Endodermal cell (in vitro differentiated cells): Measurements from ENCODE around the gene RBMS3. TPM values are rescaled to one million over a fixed set of nuclear protein-coding genes. Genes with fewer than 3 reads are reported as not detected.

Experiments used
- DNase-seq: peaks from one replicate; pipeline ENCODE4 v3.0.0-alpha.2; 2017
- H3K27ac ChIP-seq: 2 replicates; pipeline ENCODE4 v1.5.1; 2013; ENCODE audit warnings: mild to moderate bottlenecking, low read depth, low read length, moderate library complexity
- H3K27me3 ChIP-seq: 2 replicates; pipeline ENCODE4 v1.6.1; 2013; ENCODE audit warnings: mild to moderate bottlenecking, low read length, moderate library complexity; ENCODE audit not compliant: insufficient read depth, control insufficient read depth, poor library complexity, severe bottlenecking
- H3K36me3 ChIP-seq: 2 replicates; pipeline ENCODE4 v1.7.0; 2013; ENCODE audit warnings: mild to moderate bottlenecking, low read length, moderate library complexity; ENCODE audit not compliant: control insufficient read depth, insufficient read depth
- H3K4me1 ChIP-seq: one replicate; pipeline ENCODE4 v1.7.0; 2013; ENCODE audit warnings: low read length; ENCODE audit not compliant: control insufficient read depth, insufficient read depth
- H3K4me3 ChIP-seq: 2 replicates; pipeline ENCODE4 v1.5.1; 2013; ENCODE audit warnings: mild to moderate bottlenecking, low read length, moderate library complexity
- H3K9ac ChIP-seq: 2 replicates; pipeline ENCODE4 v1.6.1; 2013; ENCODE audit warnings: mild to moderate bottlenecking, low read length, moderate library complexity; ENCODE audit not compliant: poor library complexity, severe bottlenecking; ENCODE audit errors: extremely low read depth
- H3K9me3 ChIP-seq: 2 replicates; pipeline ENCODE4 v1.6.1; 2013; ENCODE audit warnings: mild to moderate bottlenecking, low read length, moderate library complexity; ENCODE audit not compliant: control insufficient read depth
- H3K27ac Mint-ChIP-seq: 2 replicates; pipeline ENCODE4 v1.8.0; 2020; ENCODE audit warnings: mixed read lengths
- H3K27me3 Mint-ChIP-seq: 2 replicates; pipeline ENCODE4 v1.8.0; 2021; ENCODE audit warnings: mild to moderate bottlenecking, mixed read lengths; ENCODE audit not compliant: insufficient read depth
- H3K36me3 Mint-ChIP-seq: 2 replicates; pipeline ENCODE4 v1.8.0; 2020; ENCODE audit warnings: low read depth, mixed read lengths
- H3K4me1 Mint-ChIP-seq: 2 replicates; pipeline ENCODE4 v1.8.0; 2020; ENCODE audit warnings: mixed read lengths
- H3K4me3 Mint-ChIP-seq: 2 replicates; pipeline ENCODE4 v1.8.0; 2020; ENCODE audit warnings: mild to moderate bottlenecking, moderate library complexity, mixed read lengths
- H3K9me3 Mint-ChIP-seq: 2 replicates; pipeline ENCODE4 v1.8.0; 2020; ENCODE audit warnings: mild to moderate bottlenecking, mixed read lengths
- CTCF ChIP-seq: fragments of 200-600 bp; sonication (generic); conservative IDR thresholded peaks from 2 replicates; pipeline ENCODE4 v1.5.0; 2021; ENCODE audit warnings: antibody characterized with exemption, mild to moderate bottlenecking
- WGBS, 2 experiments: methylation state at CpG; one replicate each; pipeline versions ENCODE4 v1.1.5 to v1.1.7; 2013; ENCODE audit warnings: missing lambda C conversion rate in 2 of 2, mixed read lengths in 1 of 2; ENCODE audit not compliant: insufficient coverage in 1 of 2, insufficient read length in 1 of 2; 5-methylcytosine and 5-hydroxymethylcytosine counted together
- total RNA-seq, 2 donors: library from RNA; stranded (reverse); fragmentation: NEBNext Ultra II Directional in 1 of 2; extraction: Animal tissue kit (Norgen Biotek cat#: 25700) in 1 of 2; gene quantifications; 2 replicates in 1 of 2; 3 replicates in 1 of 2; pipeline ENCODE4 v1.2.1, GENCODE V29; 2021

Gene RBMS3
- total RNA-seq, 2 donors from 2014 or later, result 2.0 to 7.3 TPM

- no peak for TF ChIP-seq CTCF
- Histone ChIP-seq H3K27me3 (no peaks in the 10 kb centered on the region), H3K9ac (no peak overlapping the region), H3K4me1 (no peaks in the 10 kb centered on the region), H3K36me3 (no peaks in the 10 kb centered on the region), H3K9me3 (no peaks in the 10 kb centered on the region), H3K4me3 (no peak overlapping the region), H3K27ac (no peak overlapping the region)
- H3K27ac Mint-ChIP-seq, result no peak overlapping the region
- H3K27me3 Mint-ChIP-seq, result no peaks in the 10 kb centered on the region
- H3K9me3 Mint-ChIP-seq, result no peaks in the 10 kb centered on the region
- H3K36me3 Mint-ChIP-seq, result no peaks in the 10 kb centered on the region
- 76 to 79% methylated on average over 2 to 3 of the region's 3 CpGs for WGBS, 2 experiments
- no peak for DNase-seq
- H3K4me1 Mint-ChIP-seq, result peaks cover 16% of the 10 kb centered on the region
- no peak overlapping the region for H3K4me3 Mint-ChIP-seq
Observed at GRCh38 chr3:29643034-29643425, 362.2 kb downstream of the RBMS3 start.

GRCh38 chr3:29644261-29644660, 363.4 kb downstream of the RBMS3 start:
- Mint-ChIP-seq H3K27ac (no peak overlapping the region), H3K9me3 (no peaks in the 10 kb centered on the region), H3K4me3 (no peak overlapping the region), H3K27me3 (no peaks in the 10 kb centered on the region), H3K36me3 (no peaks in the 10 kb centered on the region), H3K4me1 (peaks cover 16% of the 10 kb centered on the region)
- H3K27ac ChIP-seq, result no peak overlapping the region
- H3K9ac ChIP-seq, result no peak overlapping the region
- no peaks in the 10 kb centered on the region for H3K9me3 ChIP-seq
- H3K4me1 ChIP-seq, result no peaks in the 10 kb centered on the region
- peak; percentile 31 for TF ChIP-seq CTCF
- no peaks in the 10 kb centered on the region for H3K36me3 ChIP-seq
- H3K4me3 ChIP-seq, result no peak overlapping the region
- WGBS, 2 experiments, result 93 to 95% methylated on average over 6 of the region's 6 CpGs
- no peaks in the 10 kb centered on the region for H3K27me3 ChIP-seq
- no peak for DNase-seq

- no peaks in the 10 kb centered on the region for H3K27me3 ChIP-seq
- no peak overlapping the region for H3K9ac ChIP-seq
- WGBS, 2 experiments, result 88 to 95% methylated on average over 2 to 3 of the region's 3 CpGs
- no peak for DNase-seq
- H3K4me3 ChIP-seq, result no peak overlapping the region
- Mint-ChIP-seq H3K4me1 (peaks cover 12% of the 10 kb centered on the region), H3K4me3 (no peak overlapping the region), H3K27me3 (no peaks in the 10 kb centered on the region), H3K36me3 (no peaks in the 10 kb centered on the region), H3K9me3 (no peaks in the 10 kb centered on the region), H3K27ac (no peak overlapping the region)
- H3K9me3 ChIP-seq, result no peaks in the 10 kb centered on the region
- no peaks in the 10 kb centered on the region for H3K4me1 ChIP-seq
- peak overlapping the region; percentile 21 for H3K27ac ChIP-seq
- no peaks in the 10 kb centered on the region for H3K36me3 ChIP-seq
- TF ChIP-seq CTCF, result no peak
Observed at GRCh38 chr3:29644956-29645636, 364.2 kb downstream of the RBMS3 start.
